GM12801 (cell line): ENCODE measurements around the gene SLC7A7.

Source experiments
- CTCF ChIP-seq: IDR thresholded peaks from one replicate; pipeline ENCODE4 v1.5.1; 2011; ENCODE audit warnings: control low read depth; ENCODE audit not compliant: insufficient read length; ENCODE audit errors: extremely low read depth

SLC7A7 gene

GRCh38 chr14:22733829-22734228 is 81.4 kb downstream of the SLC7A7 start:
- TF ChIP-seq CTCF: no peak

DNA sequence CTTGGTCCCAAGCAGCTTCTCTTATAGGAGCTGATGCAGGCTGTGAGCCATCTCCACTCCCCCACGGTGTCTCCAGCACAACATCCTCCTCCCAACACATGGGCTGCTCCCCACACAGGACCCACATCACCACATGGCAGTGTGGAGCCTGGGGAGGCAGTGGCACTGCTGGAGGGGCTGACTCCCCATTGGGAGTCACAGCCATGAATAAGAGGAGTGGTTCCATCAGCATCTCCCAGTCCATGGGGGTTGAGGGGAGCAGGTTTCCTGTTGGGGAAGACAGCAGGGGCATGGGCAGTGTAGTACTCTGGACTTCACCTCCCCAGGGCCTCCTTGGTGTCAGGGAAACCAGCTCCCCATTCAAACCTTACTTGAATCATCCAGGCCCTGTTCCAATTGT is 89.2 kb downstream of the SLC7A7 start:
- TF ChIP-seq CTCF: no peak

DNA sequence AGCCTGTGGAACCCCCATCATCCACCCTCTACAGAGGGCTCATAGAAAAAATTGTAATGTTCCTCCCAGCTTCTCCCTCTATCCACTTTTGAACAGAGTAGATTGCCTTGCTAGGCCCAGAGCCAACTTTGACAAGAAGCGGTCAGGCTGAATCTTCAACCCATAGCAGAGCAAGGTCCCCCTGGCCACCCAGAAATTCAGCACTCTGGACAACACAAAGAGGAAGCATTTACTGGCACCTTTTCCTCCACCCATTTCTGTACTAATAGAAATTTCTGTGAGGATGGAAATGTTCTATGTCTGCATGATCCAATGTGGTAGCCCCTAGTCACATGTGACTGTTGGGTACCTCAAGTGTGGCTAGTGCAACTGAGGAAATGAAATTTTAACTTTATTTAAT is 91.4 kb downstream of the SLC7A7 start:
- TF ChIP-seq CTCF: no peak
